Choroid plexus epithelial cell (primary cell): ENCODE data around the gene GRIN3A.
A peak's percentile ranks its signal among the peaks of the same experiment; 100 is the strongest.

Source experiments
- DNase-seq: peaks from one replicate; pipeline ENCODE4 v3.0.0-alpha.2; 2010; ENCODE audit warnings: low read depth
- H3K4me3 ChIP-seq: 2 replicates; pipeline ENCODE4 v1.5.1; 2011; ENCODE audit warnings: low read depth, mild to moderate bottlenecking, control low read depth, low read length, moderate library complexity
- TF ChIP-seq, protein P1 (sequence below): conservative IDR thresholded peaks from 2 replicates; pipeline ENCODE4 v1.5.1; 2011; ENCODE audit warnings: low read depth, mild to moderate bottlenecking, control low read depth, inconsistent platforms, low read length, moderate library complexity

The GRIN3A gene

DNA sequence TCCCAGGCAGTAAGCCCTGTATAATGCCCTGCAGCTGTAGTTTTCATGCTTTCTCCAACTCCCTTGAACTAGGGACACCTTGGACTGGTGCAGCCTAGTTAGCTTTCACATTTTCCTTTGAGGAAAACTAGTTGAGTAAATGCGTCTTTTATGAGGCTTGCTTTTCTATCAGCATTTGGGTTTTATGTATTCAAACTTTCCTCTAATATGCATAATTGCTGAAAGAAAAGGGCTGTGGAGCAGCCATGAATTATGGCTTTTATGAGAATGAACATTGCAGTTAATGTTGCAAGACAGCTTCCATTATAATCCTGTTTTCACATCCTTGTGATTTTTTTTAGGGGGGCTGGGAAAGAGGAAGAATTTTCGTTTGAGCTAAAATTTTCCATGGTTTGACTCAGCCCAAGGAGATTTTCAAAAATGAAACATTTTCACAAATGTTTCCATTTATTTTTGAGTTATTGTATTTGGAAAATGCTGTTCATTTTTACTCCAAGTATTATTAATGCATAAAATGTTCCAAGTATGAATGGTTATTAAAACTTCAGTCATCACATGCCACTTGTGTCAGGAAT, 85.8 kb downstream of the GRIN3A start:
- DNase-seq, result no peak
- no peak overlapping the region for H3K4me3 ChIP-seq
- TF ChIP-seq, protein P1, sequence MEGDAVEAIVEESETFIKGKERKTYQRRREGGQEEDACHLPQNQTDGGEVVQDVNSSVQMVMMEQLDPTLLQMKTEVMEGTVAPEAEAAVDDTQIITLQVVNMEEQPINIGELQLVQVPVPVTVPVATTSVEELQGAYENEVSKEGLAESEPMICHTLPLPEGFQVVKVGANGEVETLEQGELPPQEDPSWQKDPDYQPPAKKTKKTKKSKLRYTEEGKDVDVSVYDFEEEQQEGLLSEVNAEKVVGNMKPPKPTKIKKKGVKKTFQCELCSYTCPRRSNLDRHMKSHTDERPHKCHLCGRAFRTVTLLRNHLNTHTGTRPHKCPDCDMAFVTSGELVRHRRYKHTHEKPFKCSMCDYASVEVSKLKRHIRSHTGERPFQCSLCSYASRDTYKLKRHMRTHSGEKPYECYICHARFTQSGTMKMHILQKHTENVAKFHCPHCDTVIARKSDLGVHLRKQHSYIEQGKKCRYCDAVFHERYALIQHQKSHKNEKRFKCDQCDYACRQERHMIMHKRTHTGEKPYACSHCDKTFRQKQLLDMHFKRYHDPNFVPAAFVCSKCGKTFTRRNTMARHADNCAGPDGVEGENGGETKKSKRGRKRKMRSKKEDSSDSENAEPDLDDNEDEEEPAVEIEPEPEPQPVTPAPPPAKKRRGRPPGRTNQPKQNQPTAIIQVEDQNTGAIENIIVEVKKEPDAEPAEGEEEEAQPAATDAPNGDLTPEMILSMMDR, result no peak

DNA sequence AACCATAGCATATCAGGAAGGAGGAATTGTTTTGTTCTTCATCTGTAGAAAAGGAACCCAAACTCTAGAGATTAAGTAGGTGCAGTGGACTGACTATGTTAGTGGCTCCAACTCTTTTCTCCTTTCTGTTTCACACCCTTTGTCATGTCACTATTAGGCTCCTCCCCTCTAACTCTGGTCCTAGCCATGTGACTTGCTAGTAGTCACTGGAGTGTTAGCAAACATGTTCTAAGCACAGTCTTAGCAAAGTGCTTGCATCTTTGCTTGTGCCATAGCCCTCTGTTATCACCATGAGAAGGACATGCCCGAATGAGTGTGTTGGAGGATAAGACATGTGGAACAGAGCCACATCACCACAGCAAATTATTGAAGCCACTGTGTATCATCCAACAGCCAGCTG, 88.3 kb downstream of the GRIN3A start:
- TF ChIP-seq, protein P1, result no peak
- no peak for DNase-seq
- no peak overlapping the region for H3K4me3 ChIP-seq

DNA sequence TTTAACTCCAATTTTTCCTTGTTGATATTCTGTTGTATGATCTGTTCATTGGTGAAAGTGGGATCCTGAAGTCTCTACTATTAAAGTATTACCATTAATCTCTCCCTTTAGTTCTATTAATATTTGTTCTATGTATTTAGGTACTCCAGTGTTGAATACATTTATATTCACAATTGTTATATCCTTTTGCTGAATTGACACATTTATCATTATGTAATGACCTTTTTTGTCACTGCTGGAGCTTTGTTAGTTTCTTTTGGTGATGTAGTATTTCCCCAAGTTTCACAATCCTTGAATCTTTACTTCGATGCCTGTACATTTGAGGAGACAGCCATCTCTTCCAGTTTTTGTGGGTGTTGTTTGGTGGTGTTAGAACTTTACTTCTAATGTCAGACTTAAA, 90.0 kb downstream of the GRIN3A start:
- TF ChIP-seq, protein P1, result no peak
- no peak overlapping the region for H3K4me3 ChIP-seq
- DNase-seq, result no peak

DNA sequence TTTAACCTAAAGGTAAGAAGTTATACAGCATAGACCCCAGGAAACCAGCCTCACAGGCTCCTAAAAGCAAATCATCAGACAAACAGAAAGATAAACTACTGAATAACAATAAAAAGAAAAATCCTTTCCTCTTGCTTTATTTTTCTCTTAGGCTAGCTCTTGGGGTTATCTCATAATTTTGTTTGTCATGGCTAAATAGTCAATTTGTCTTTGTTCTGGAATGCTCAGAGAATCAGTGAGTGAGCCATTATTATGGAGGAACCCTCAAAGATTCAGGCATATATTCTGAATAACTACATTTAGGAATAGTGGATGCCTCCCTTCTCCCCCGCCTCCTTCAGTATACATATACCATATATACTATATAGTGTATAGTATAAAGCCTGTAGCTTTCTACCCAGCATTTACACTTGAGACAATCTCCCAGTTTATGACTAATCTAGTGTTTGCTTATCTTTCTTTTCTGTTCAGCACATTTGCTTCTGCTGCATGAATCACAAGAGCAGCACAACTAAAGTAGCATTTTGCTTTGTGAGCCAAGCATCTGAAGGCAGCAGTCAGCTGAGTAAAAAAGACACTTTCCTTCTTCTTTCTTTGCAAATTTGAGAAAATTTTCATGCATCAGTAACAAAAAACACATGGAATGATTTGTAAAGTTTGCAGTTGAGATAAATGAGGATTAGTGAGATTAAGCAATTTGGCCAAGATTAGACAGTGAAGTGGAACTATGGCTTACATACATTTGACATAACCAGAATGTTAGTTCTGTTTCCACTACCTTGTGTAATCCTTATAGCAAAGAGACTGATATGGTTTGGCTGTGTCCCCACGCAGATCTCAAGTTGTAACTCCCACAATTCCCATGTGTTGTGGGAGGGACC, 98.4 kb downstream of the GRIN3A start:
- DNase-seq, result peak; percentile 41
- no peak overlapping the region for H3K4me3 ChIP-seq
- TF ChIP-seq, protein P1, result no peak

DNA sequence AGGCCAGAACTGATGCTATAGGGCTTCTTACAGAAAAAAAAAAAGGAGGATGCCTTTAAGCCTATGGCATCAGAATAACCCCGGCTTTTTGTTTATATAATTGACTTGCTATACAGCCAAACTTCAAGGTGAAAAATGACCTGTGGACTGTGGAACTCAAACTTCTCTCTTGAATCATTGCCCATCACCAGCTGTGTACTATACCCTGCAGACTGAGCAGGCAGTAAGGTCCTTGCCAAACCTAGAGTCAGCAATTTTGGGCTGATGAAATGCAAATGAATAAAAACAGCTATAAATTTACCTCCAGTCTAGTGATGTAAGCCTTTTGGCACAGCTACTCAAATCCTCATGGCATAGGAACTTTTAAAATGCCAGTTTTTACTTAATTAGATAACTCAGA, 99.1 kb downstream of the GRIN3A start:
- TF ChIP-seq, protein P1, result no peak
- DNase-seq, result peak; percentile 11
- H3K4me3 ChIP-seq, result no peak overlapping the region

DNA sequence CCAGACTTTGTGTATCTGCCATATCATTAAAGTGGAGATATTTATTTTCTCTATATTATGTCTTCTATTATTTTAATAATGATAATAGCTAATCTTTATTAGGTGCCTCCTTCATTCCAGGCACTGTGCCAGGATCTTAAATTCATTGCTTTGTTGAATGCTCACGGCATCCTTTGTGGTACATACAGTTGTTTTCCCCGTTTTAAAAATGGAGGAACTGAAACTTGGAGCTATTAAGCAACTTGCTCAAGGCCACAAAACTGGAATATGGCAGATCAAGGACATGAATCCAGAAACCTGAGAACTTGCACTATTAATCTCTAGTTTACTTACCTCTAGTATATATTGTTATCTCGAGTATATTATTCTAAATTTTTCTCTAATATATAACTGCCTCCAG, 102.2 kb downstream of the GRIN3A start:
- TF ChIP-seq, protein P1, result no peak
- DNase-seq, result no peak
- no peak overlapping the region for H3K4me3 ChIP-seq

DNA sequence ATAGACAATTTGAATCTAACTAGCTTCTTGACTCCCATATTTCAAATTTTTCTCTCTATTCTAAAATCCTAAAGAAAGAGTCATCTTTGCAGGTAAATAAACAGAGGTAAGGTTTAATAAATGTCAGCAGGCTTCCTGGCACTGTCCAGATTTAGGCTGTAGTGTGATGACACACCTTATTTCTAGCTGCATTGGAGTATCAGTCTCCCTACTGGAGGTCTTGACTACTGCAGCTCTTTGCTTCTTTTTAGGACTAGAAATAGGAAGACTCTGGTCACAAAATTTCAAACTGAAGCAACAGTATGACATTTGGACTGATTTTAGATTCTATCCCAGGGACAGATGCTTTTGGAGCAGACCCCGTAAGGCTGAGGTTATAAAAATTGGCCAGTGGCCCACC, 103.0 kb downstream of the GRIN3A start:
- no peak overlapping the region for H3K4me3 ChIP-seq
- DNase-seq, result no peak
- TF ChIP-seq, protein P1, result no peak
